Jurkat, Clone E6-1 (cell line): ENCODE data around the gene EXOSC9. TPM values are rescaled to one million over a fixed set of nuclear protein-coding genes. Genes with fewer than 3 reads are reported as not detected.
"Not testable (repeated sequence)": the region's sequence is repeated elsewhere in the genome, so short reads cannot be mapped to it uniquely, and the experiment has no call there.

Source experiments
- DNase-seq: peaks from one replicate; pipeline ENCODE4 v3.0.0-alpha.2; 2011; ENCODE audit warnings: low read depth, low spot score
- H3K4me3 ChIP-seq: 2 replicates; pipeline ENCODE4 v1.5.1; 2011; ENCODE audit warnings: mild to moderate bottlenecking, low read length, control low read depth, moderate library complexity
- polyA plus RNA-seq: library from polyadenylated mRNA; unstranded; fragments of >200 nt; gene quantifications from one replicate; pipeline ENCODE4 v1.2.1, GENCODE V29; 2012; ENCODE audit warnings: missing spikeins; ENCODE audit not compliant: insufficient read length, insufficient read depth

The EXOSC9 gene, protein sequence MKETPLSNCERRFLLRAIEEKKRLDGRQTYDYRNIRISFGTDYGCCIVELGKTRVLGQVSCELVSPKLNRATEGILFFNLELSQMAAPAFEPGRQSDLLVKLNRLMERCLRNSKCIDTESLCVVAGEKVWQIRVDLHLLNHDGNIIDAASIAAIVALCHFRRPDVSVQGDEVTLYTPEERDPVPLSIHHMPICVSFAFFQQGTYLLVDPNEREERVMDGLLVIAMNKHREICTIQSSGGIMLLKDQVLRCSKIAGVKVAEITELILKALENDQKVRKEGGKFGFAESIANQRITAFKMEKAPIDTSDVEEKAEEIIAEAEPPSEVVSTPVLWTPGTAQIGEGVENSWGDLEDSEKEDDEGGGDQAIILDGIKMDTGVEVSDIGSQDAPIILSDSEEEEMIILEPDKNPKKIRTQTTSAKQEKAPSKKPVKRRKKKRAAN
- 120 TPM for polyA plus RNA-seq

DNA sequence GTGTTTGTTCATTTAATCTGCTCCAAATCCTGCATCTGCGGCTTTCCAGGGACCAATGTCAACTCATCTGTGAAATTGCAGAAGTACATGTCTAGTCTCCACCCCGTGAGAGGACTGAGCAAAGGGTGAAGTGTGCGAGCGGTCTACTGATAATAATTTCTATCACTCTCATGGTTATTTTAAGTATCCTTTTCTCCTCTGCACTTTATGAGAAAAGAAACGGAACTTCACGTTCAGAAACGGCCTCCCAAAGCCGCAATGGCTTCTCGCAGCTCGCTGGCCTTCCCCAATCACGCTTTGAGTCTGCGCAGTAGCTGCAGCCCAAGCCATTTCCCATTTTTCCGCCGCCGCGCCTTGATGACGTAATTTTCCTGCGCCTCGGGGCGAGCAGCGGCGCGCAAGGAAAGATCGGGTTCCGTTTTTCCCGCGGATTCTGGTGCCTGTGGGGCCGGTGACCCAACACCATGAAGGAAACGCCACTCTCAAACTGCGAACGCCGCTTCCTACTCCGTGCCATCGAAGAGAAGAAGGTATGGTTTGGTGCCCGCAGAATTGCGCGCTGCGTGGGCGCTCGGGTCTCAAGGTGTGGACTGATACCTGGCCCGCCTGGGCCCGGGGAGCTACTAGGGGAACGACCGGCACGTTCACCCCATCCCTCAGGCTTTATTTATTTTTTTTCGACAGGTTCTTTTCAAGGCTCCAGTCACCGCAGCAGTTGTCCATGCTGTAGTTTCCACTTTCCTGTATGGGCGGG is at the start of gene EXOSC9:
Gene EXOSC9 (plus strand): TSS at position 363 of the 754 bp plus-strand sequence. CDS start 102 bp downstream, at position 465.
- DNase-seq: peak; percentile 91
- peak within 1 kb of the TSS; percentile 94 for H3K4me3 ChIP-seq

GRCh38 chr4:121752142-121752541 is 49.0 kb upstream of the EXOSC9 start:
- DNase-seq, H3K4me3 ChIP-seq: not testable (repeated sequence)

GRCh38 chr4:121758925-121759568 is 42.1 kb upstream of the EXOSC9 start:
- no peak overlapping the region for H3K4me3 ChIP-seq
- no peak for DNase-seq

DNA sequence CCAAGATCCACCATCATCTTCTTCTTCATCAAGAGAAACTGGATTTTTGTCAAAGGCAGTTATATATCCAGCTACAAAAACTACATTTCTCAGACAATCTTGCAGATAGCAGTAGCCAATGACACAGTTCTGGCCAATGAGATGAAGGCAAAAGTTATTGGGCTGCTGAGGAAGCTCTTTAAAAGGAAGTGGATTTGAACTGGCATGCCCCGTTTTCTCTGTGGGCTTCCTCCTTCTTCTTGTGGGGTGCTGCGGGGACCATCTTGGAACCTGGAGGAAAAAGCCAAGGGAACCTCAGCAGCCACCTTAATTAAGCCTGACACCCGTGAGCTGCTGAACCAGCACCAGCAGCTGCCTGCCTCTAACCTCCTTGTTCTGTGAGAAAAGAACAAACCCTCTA is 40.9 kb upstream of the EXOSC9 start:
- H3K4me3 ChIP-seq: no peak overlapping the region
- no peak for DNase-seq

DNA sequence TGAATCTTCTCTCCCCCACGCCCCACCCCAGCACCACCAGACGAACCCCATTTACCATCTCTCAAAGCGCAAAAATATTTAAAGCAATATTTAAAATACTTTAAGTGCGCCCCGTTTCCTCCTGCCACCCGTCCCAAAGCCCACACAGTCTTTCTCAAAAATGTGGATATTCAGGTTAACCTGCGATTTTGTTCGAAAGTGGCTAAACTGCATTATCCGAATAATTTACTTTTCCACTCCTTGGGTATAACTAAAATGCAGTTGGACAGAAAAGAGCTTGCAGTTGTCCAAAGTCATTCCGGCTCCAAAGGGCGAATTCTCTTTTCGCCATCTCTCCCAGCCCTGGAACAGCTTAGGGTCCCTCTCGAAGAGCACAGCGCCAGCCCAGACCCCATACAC is 36.8 kb upstream of the EXOSC9 start:
- no peak for DNase-seq
- H3K4me3 ChIP-seq: no peak overlapping the region

- no peak for DNase-seq
- H3K4me3 ChIP-seq: no peak within 1 kb of the TSS
These were observed 36.3 kb upstream of the EXOSC9 start, which contains the start of gene SMIM43 for GRCh38 chr4:121764702-121765367. SMIM43 (minus strand) TSS chr4:121765164; CDS start chr4:121765105, 59 bp downstream.

GRCh38 chr4:121765368-121765705 is 35.8 kb upstream of the EXOSC9 start:
- DNase-seq: no peak
- no peak overlapping the region for H3K4me3 ChIP-seq

DNA sequence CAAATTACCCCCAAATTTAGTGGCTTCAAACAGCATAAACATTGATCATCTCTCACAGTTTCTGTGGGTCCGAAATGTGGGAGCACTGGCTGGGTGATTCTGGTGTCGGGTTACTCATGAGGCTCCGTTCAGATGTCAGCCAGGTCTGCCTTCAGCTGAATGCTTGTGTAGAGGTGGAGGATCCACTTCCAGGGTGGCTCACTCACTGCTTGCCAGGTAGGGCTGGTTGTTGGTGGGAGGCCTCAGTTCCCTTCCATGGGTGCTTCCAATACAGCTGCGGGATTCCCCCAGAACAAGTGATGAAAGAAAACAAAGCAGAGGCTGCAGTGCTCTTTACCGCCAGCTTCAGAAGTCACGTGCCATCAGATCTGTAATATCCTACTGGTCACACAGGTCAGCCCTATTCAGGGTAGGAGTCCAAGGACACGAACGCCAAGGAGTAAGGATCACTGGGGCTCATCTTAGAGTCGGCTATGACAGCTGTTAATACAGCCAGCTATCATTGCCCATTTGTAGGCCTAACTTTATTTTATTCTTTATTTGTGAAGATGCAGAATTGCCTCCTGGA is 35.1 kb upstream of the EXOSC9 start:
- no peak overlapping the region for H3K4me3 ChIP-seq
- no peak for DNase-seq

DNA sequence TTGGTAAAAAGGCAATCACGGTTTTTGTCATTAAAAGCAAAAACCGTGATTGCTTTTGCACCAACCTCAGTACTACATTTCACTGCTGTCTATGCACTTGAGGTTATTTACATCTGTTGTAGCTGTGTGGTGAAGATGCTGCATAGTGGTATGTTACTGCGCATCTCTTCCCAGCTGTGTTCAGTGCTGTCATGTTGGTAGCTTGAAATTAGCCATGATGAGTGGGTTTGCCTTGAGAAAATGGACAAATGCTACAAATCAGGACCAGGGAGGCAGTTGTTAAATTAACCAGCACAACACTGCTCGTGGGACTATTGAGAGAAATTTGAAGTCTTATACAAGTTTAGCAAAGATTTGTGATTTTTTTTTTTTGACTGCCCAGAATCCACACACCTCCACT is 34.0 kb upstream of the EXOSC9 start:
- no peak overlapping the region for H3K4me3 ChIP-seq
- DNase-seq: no peak

- no peak for DNase-seq
- H3K4me3 ChIP-seq: no peak overlapping the region
These were observed 31.8 kb upstream of the EXOSC9 start for GRCh38 chr4:121769341-121769740.

GRCh38 chr4:121771869-121772268 is 29.3 kb upstream of the EXOSC9 start:
- DNase-seq: no peak
- no peak overlapping the region for H3K4me3 ChIP-seq

DNA sequence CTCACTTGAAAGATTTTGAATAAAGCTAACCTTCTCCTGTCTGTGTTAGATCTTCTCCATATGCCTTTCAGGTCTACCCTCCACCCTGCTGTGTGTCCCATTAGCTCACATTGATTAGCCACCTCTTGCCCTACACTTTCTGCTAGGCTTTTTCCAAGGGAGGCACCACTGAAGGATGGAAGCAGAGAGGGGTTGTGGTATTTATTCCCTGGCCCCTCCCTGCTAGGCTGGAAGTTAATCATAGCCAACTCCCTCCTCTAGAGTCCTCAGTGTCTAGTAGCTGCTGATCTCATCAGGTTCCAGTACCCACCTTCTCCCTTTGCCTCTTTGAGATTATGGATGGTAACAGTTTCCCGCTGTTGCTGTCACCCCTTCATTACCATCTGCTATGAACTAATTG is 27.2 kb upstream of the EXOSC9 start:
- DNase-seq: no peak
- H3K4me3 ChIP-seq: no peak overlapping the region

GRCh38 chr4:121776610-121777401 is 24.3 kb upstream of the EXOSC9 start:
- no peak for DNase-seq

DNA sequence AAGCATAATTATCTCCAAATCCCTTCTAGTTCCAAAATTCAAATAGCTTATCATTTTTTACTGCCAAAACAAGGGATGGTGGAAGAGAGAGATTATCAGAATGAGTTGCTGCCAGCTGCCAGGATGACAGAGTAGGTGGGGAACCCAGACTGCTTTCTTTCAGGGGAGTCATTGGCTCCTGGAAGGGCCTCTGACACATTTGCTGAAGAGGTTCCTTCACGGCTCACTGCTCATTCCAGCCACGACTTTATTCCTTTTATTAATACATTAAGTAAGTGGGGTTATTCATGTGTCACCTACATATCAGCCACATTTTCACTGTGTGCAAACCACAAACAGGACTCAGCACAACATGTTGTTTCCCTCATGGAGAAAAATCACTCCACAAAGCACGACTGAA is 23.5 kb upstream of the EXOSC9 start:
- no peak overlapping the region for H3K4me3 ChIP-seq
- DNase-seq: no peak

More at GRCh38 chr4:121776610-121777401, 24.3 kb upstream of the EXOSC9 start:
- H3K4me3 ChIP-seq: no peak overlapping the region

GRCh38 chr4:121778991-121779628 is 22.0 kb upstream of the EXOSC9 start:
- H3K4me3 ChIP-seq: no peak overlapping the region

DNA sequence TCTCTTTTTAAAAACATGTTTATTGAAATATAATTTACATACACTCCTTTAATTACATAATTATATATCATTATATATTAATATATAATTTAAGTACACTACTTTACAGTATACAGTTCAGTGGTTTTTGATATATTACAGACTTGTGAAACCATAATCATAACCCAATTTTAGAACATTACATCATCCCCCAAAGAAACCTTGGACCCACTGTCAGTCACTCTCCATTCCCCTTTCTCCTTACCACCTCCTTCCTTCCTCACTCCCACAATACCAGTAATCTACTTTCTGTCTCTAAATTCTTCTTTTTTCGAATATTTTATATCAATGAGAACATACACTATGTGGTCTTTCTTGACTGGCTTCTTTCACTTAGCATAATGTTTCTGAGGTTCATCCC is 17.9 kb upstream of the EXOSC9 start:
- no peak for DNase-seq
- no peak overlapping the region for H3K4me3 ChIP-seq

More at GRCh38 chr4:121778991-121779628, 22.0 kb upstream of the EXOSC9 start:
- DNase-seq: no peak

DNA sequence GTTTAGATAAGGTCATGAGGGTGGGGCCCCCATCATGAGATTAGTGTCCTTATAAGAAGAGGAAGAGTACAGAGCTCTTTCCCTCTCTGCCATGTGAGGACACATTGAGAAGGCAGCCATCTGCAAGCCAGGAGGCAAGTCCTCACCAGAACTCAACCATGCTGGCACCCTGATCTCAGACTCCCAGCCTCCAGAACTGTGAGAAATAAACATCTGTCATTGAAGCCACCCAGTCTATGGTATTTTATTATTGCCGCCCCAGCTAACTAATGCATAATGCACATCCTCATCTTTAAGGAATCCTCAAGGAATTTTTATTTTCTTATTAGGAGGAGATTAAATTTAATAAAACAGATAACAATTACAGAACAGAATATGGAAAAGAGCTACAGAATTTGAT is 16.7 kb upstream of the EXOSC9 start:
- DNase-seq: no peak

GRCh38 chr4:121784975-121785374 is 16.1 kb upstream of the EXOSC9 start:
- H3K4me3 ChIP-seq: no peak overlapping the region
- DNase-seq: no peak

More for the DNA sequence above, 16.7 kb upstream of the EXOSC9 start:
- no peak overlapping the region for H3K4me3 ChIP-seq
